K562 (cell line): ENCODE data around the gene POLR3G. TPM values are rescaled to one million over a fixed set of nuclear protein-coding genes. Genes with fewer than 3 reads are reported as not detected.

Experiments used
- GATAD2B ChIP-seq: fragments of 450-650 bp; IDR thresholded peaks from 2 replicates; pipeline ENCODE4 v1.6.1; 2017; ENCODE audit warnings: mild to moderate bottlenecking, borderline replicate concordance
- JUN ChIP-seq, 2 experiments: sonication (generic) in 1 of 2; formaldehyde crosslinking in 1 of 2; IDR thresholded peaks; 2 replicates each; pipeline versions ENCODE4 v1.6.1 to v1.8.0; 2012 to 2022; ENCODE audit warnings: borderline replicate concordance in 2 of 2, mild to moderate bottlenecking in 2 of 2, improper control_type of control experiment in 1 of 2, low read depth in 1 of 2, low read length in 1 of 2, missing genetic modification reagents in 1 of 2
- MGA ChIP-seq: fragments of 450-650 bp; IDR thresholded peaks from 2 replicates; pipeline ENCODE4 v1.6.1; 2016; ENCODE audit warnings: mild to moderate bottlenecking, moderate library complexity
- ZNF318 ChIP-seq, 2 experiments: fragments of 450-650 bp; IDR thresholded peaks; 2 replicates each; pipeline ENCODE4 v1.6.1; 2016; ENCODE audit warnings: mild to moderate bottlenecking in 2 of 2, borderline replicate concordance in 1 of 2, low read depth in 1 of 2, moderate library complexity in 1 of 2
- polyA plus RNA-seq, 8 experiments: library from polyadenylated mRNA; depleted of rRNA in 4 of 8; stranded (reverse) in 5 of 8; unstranded in 3 of 8; fragments of >200 nt; fragmentation: Nextera tagmentation in 2 of 8; fragmentation: Illumina TruSeq in 1 of 8; extraction: Ambion mirVana in 2 of 8; extraction: Trizol in 1 of 8; gene quantifications; 2 replicates each; pipeline versions ENCODE4 v1.2.1 to v1.2.3, GENCODE V29; 2011 to 2014; ENCODE audit warnings: inconsistent platforms in 1 of 8, missing spikeins in 1 of 8
- total RNA-seq, 7 experiments: library from RNA; depleted of rRNA in 6 of 7; stranded (reverse); fragments of >200 nt in 6 of 7; fragmentation: Illumina TruSeq in 2 of 7; extraction: Trizol in 2 of 7; gene quantifications; 2 replicates each; pipeline versions ENCODE4 v1.2.1 to v1.2.3, GENCODE V29; 2011 to 2021; ENCODE audit warnings: low replicate concordance in 1 of 7

The POLR3G gene
- total and polyA plus RNA-seq, 9 of the 15 experiments (the other 6 are each of a cell fraction or from before 2014, with no cell fraction given): 39.0 to 111 (median 59.0) TPM

DNA sequence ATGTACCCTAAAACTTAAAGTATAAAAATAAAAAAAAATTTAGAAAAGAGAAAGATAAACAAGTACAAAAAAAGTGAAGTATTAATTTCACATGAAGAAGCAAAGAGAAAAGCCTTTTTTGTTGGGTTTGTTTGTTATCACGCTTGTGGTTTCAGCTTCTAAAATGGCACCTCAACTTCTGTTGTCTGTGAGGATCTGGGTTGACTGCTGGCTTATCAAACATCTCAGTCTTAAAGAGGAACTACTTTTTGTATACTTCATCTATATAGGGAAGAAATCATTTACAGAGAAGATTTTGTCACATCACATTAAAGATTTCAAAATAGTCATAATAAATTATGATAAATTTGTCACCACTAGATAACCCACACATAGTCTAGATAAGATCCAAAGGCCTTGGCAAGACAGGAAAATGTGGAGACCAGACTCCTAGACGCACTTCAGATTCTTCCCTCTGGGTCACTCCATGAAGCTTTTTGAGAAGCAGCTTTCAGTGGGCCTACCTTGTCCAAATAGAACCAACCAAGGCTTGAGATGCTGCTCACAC lies 75.1 kb downstream of the POLR3G start (continued):
- TF ChIP-seq ZNF318 (IDR thresholded peaks at IDR 0.05; ENCODE audit: borderline replicate concordance in 1 of 2, low read depth in 1 of 2): peak in 1 of 2 experiments; percentile 26; a peak in 1 of 4 replicates
- 0 out of 2 replicates have a peak, but pooled peaks have one; percentile 17 for TF ChIP-seq MGA
- no peak for TF ChIP-seq JUN (IDR thresholded peaks at IDR 0.05; ENCODE audit: borderline replicate concordance, low read depth, low read length)
- TF ChIP-seq JUN (CRISPR knock-in tag; IDR thresholded peaks at IDR 0.05; ENCODE audit: borderline replicate concordance): no peak
- TF ChIP-seq GATAD2B: 0 out of 2 replicates have a peak, but pooled peaks have one; percentile 33
